HG03378 (cell line): Measurements from ENCODE around the gene P2RX1.

Experiments used
- ATAC-seq: cut with Tn5 transposase; IDR thresholded peaks from one replicate; pipeline ENCODE4 v1.9.1; 2021; ENCODE audit warnings: mild to moderate bottlenecking, moderate library complexity; ENCODE audit not compliant: unreplicated experiment

P2RX1 gene

GRCh38 chr17:3889325-3890012 is 26.8 kb downstream of the P2RX1 start:
- no peak for ATAC-seq

GRCh38 chr17:3888343-3889171 is 27.7 kb downstream of the P2RX1 start:
- no peak for ATAC-seq

GRCh38 chr17:3887804-3888203 is 28.5 kb downstream of the P2RX1 start:
- no peak for ATAC-seq

- ATAC-seq, result no peak
Observed at GRCh38 chr17:3887394-3887793, 28.9 kb downstream of the P2RX1 start.

GRCh38 chr17:3886776-3887175 is 29.5 kb downstream of the P2RX1 start:
- no peak for ATAC-seq

GRCh38 chr17:3885970-3886369 is 30.3 kb downstream of the P2RX1 start:
- no peak for ATAC-seq

- ATAC-seq, result no peak
Observed at GRCh38 chr17:3885271-3885670, 31.0 kb downstream of the P2RX1 start.

- ATAC-seq, result no peak
Observed at GRCh38 chr17:3884188-3884587, 32.1 kb downstream of the P2RX1 start.

- no peak for ATAC-seq
Observed at GRCh38 chr17:3882276-3882675, 34.0 kb downstream of the P2RX1 start.

- ATAC-seq, result no peak
Observed at GRCh38 chr17:3880983-3881382, 35.3 kb downstream of the P2RX1 start.

- no peak for ATAC-seq
Observed at GRCh38 chr17:3879591-3880417, 36.5 kb downstream of the P2RX1 start.

- no peak for ATAC-seq
Observed at GRCh38 chr17:3879186-3879585, 37.1 kb downstream of the P2RX1 start.

GRCh38 chr17:3877220-3877619 is 39.0 kb downstream of the P2RX1 start:
- ATAC-seq, result no peak

- no peak for ATAC-seq
Observed at GRCh38 chr17:3875317-3875716, 40.9 kb downstream of the P2RX1 start.

GRCh38 chr17:3873862-3874261 is 42.4 kb downstream of the P2RX1 start:
- no peak for ATAC-seq

GRCh38 chr17:3870871-3871306 is 45.4 kb downstream of the P2RX1 start:
- ATAC-seq, result no peak

GRCh38 chr17:3867606-3868005 is 48.7 kb downstream of the P2RX1 start:
- no peak for ATAC-seq

GRCh38 chr17:3867106-3867505 is 49.2 kb downstream of the P2RX1 start:
- ATAC-seq, result no peak

GRCh38 chr17:3866276-3866675 is 50.0 kb downstream of the P2RX1 start:
- ATAC-seq, result no peak

GRCh38 chr17:3865176-3865575 is 51.1 kb downstream of the P2RX1 start:
- ATAC-seq, result no peak

- ATAC-seq, result no peak
Observed at GRCh38 chr17:3864534-3864933, 51.7 kb downstream of the P2RX1 start.
